H1 (cell line): ENCODE data around the gene RPTOR. TPM values are rescaled to one million over a fixed set of nuclear protein-coding genes. Genes with fewer than 3 reads are reported as not detected.

ENCODE experiments used
- CTCF ChIA-PET: fragments of 300-600 bp; sonication (Branson Sonifier 250); formaldehyde crosslinking; loops from one replicate; lab custom pipeline; 2021; ENCODE audit not compliant: partially characterized antibody; lab: Charles Lee
- POLR2A ChIA-PET: fragments of 300-600 bp; sonication (Branson Sonifier 250); formaldehyde crosslinking; loops from one replicate; lab custom pipeline; 2021; ENCODE audit warnings: inconsistent platforms; ENCODE audit not compliant: partially characterized antibody; lab: Charles Lee
- DNase-seq, 2 experiments: peaks; one replicate each; pipeline versions ENCODE4 v3.0.0 to v3.0.0-alpha.2; 2010 to 2022; ENCODE audit warnings: low spot score in 2 of 2, low read depth in 1 of 2, mixed read lengths in 1 of 2
- FAIRE-seq: peaks from 2 replicates; lab custom pipeline; 2011; peaks lifted over from hg19 to GRCh38; lab: Jason Lieb, UNC
- H2AFZ ChIP-seq: 2 replicates; pipeline ENCODE4 v1.8.1; 2012; ENCODE audit warnings: low read length, inconsistent platforms
- H2AK5ac ChIP-seq: 2 replicates; pipeline ENCODE4 v1.6.1; 2013; ENCODE audit warnings: low read depth, low read length
- H2BK120ac ChIP-seq: replicated peaks from 2 replicates; pipeline ENCODE3; 2013; ENCODE audit warnings: low read depth, low read length, inconsistent platforms
- H2BK12ac ChIP-seq: 2 replicates; pipeline ENCODE4 v1.6.1; 2013; ENCODE audit warnings: low read depth, low read length
- H2BK15ac ChIP-seq: 2 replicates; pipeline ENCODE4 v1.6.1; 2013; ENCODE audit warnings: low read length
- H2BK20ac ChIP-seq: 2 replicates; pipeline ENCODE4 v1.6.1; 2013; ENCODE audit warnings: low read length
- H2BK5ac ChIP-seq: 2 replicates; pipeline ENCODE4 v1.6.1; 2013; ENCODE audit warnings: low read depth, low read length
- H3K14ac ChIP-seq: 2 replicates; pipeline ENCODE4 v1.6.1; 2013; ENCODE audit warnings: inconsistent platforms; ENCODE audit not compliant: insufficient read length
- H3K18ac ChIP-seq: 2 replicates; pipeline ENCODE4 v1.6.1; 2013; ENCODE audit warnings: low read length; ENCODE audit errors: extremely low read depth
- H3K23ac ChIP-seq: 2 replicates; pipeline ENCODE4 v1.6.1; 2013; ENCODE audit warnings: inconsistent platforms; ENCODE audit not compliant: insufficient read length
- H3K23me2 ChIP-seq: 2 replicates; pipeline ENCODE4 v1.6.1; 2013; ENCODE audit warnings: low read depth, low read length
- H3K27ac ChIP-seq: 2 replicates; pipeline ENCODE4 v1.6.1; 2011; ENCODE audit warnings: low read depth, low read length, inconsistent platforms
- H3K27me3 ChIP-seq, 4 experiments: replicated peaks in 1 of 4; 1 replicate in 1 of 4; 2 replicates in 3 of 4; pipeline versions ENCODE4 v1.6.1 to v1.8.1; 2011 to 2013; ENCODE audit warnings: low read length in 3 of 4, mild to moderate bottlenecking in 3 of 4, inconsistent platforms in 2 of 4, mixed read lengths in 2 of 4, moderate library complexity in 1 of 4; ENCODE audit not compliant: control insufficient read depth in 3 of 4, insufficient read depth in 3 of 4; ENCODE audit errors: extremely low read depth in 1 of 4
- H3K36me3 ChIP-seq, 4 experiments: 2 replicates each; pipeline versions ENCODE4 v1.6.1 to v1.8.1; 2011 to 2013; ENCODE audit warnings: mild to moderate bottlenecking in 4 of 4, low read length in 3 of 4, moderate library complexity in 2 of 4, control low read depth in 1 of 4, inconsistent platforms in 1 of 4; ENCODE audit not compliant: insufficient read depth in 4 of 4, control insufficient read depth in 2 of 4
- H3K4ac ChIP-seq: replicated peaks from 2 replicates; pipeline ENCODE3; 2013; ENCODE audit warnings: low read length, low read depth, mixed read lengths, inconsistent platforms; ENCODE audit not compliant: insufficient read length
- H3K4me1 ChIP-seq, 4 experiments: replicated peaks in 1 of 4; 1 replicate in 1 of 4; 2 replicates in 3 of 4; pipeline versions ENCODE4 v1.6.1 to v1.8.1; 2011 to 2013; ENCODE audit warnings: low read length in 3 of 4, inconsistent platforms in 2 of 4, mixed read lengths in 1 of 4; ENCODE audit not compliant: insufficient read depth in 4 of 4, control insufficient read depth in 3 of 4
- H3K4me2 ChIP-seq, 2 experiments: 2 replicates each; pipeline versions ENCODE4 v1.6.1 to v1.8.1; 2011 to 2013; ENCODE audit warnings: low read depth in 2 of 2, low read length in 2 of 2, control low read depth in 1 of 2, inconsistent platforms in 1 of 2, mild to moderate bottlenecking in 1 of 2; ENCODE audit not compliant: insufficient read depth in 1 of 2
- H3K4me3 ChIP-seq, 4 experiments: fragments of 200-600, 300-600 bp in 1 of 4; sonication (generic), shearing (Covaris generic), sonication (Bioruptor Twin) in 1 of 4; 2 replicates each; pipeline versions ENCODE4 v1.5.1 to v1.8.1; 2011 to 2016; ENCODE audit warnings: low read length in 4 of 4, low read depth in 3 of 4, control low read depth in 2 of 4, inconsistent platforms in 2 of 4, mild to moderate bottlenecking in 2 of 4, mixed read lengths in 1 of 4, moderate library complexity in 1 of 4; ENCODE audit not compliant: insufficient read depth in 2 of 4; ENCODE audit errors: extremely low read depth in 1 of 4
- H3K56ac ChIP-seq: replicated peaks from 2 replicates; pipeline ENCODE3; 2013; ENCODE audit warnings: low read depth, mild to moderate bottlenecking, mixed read lengths, low read length, inconsistent platforms; ENCODE audit not compliant: insufficient read length
- H3K79me1 ChIP-seq: 2 replicates; pipeline ENCODE4 v1.6.1; 2013; ENCODE audit warnings: low read depth, low read length, control low read depth
- H3K79me2 ChIP-seq, 2 experiments: 2 replicates each; pipeline versions ENCODE4 v1.6.1 to v1.8.1; 2012 to 2013; ENCODE audit warnings: low read length in 2 of 2, mild to moderate bottlenecking in 2 of 2, inconsistent platforms in 1 of 2; ENCODE audit not compliant: insufficient read depth in 2 of 2, control insufficient read depth in 1 of 2
- H3K9ac ChIP-seq, 4 experiments: replicated peaks in 1 of 4; 1 replicate in 1 of 4; 2 replicates in 3 of 4; pipeline versions ENCODE4 v1.6.1 to v1.8.1; 2011 to 2013; ENCODE audit warnings: low read depth in 3 of 4, low read length in 3 of 4, control low read depth in 2 of 4, mild to moderate bottlenecking in 2 of 4, moderate library complexity in 2 of 4, inconsistent platforms in 1 of 4; ENCODE audit errors: extremely low read depth in 1 of 4
- H3K9me3 ChIP-seq, 2 experiments: 2 replicates each; pipeline versions ENCODE4 v1.6.1 to v1.8.1; 2012 to 2013; ENCODE audit warnings: mild to moderate bottlenecking in 2 of 2, moderate library complexity in 2 of 2, control low read depth in 1 of 2, inconsistent platforms in 1 of 2, low read depth in 1 of 2, low read length in 1 of 2, mixed read lengths in 1 of 2; ENCODE audit not compliant: insufficient read depth in 2 of 2
- H4K20me1 ChIP-seq, 2 experiments: replicated peaks in 1 of 2; 2 replicates each; pipeline versions ENCODE3 to v1.8.1; 2011 to 2013; ENCODE audit warnings: inconsistent platforms in 2 of 2, low read length in 2 of 2, mild to moderate bottlenecking in 1 of 2; ENCODE audit not compliant: insufficient read depth in 2 of 2, control insufficient read depth in 1 of 2
- H4K5ac ChIP-seq: 2 replicates; pipeline ENCODE4 v1.6.1; 2013; ENCODE audit warnings: low read length, low read depth, mixed read lengths, inconsistent platforms; ENCODE audit not compliant: insufficient read length
- H4K8ac ChIP-seq: 2 replicates; pipeline ENCODE4 v1.8.0; 2013; ENCODE audit warnings: mild to moderate bottlenecking, moderate library complexity, low read length, inconsistent platforms; ENCODE audit not compliant: insufficient read depth; ENCODE audit errors: extremely low read depth
- H4K91ac ChIP-seq: replicated peaks from 2 replicates; pipeline ENCODE3; 2013; ENCODE audit warnings: low read length, mixed read lengths, inconsistent platforms; ENCODE audit not compliant: insufficient read length
- EP300 ChIP-seq, 2 experiments: IDR thresholded peaks; 1 replicate in 1 of 2; 2 replicates in 1 of 2; pipeline ENCODE4 v1.6.1; 2011 to 2012; ENCODE audit warnings: low read depth in 2 of 2, low read length in 2 of 2, mild to moderate bottlenecking in 2 of 2, borderline replicate concordance in 1 of 2, inconsistent platforms in 1 of 2, moderate library complexity in 1 of 2
- KDM5A ChIP-seq: fragments of 200-600 bp; IDR thresholded peaks from 2 replicates; pipeline ENCODE4 v1.7.1; 2012; ENCODE audit warnings: mild to moderate bottlenecking, low read length, inconsistent platforms, mixed read lengths
- MAFK ChIP-seq: IDR thresholded peaks from 2 replicates; pipeline ENCODE4 v1.6.1; 2012; ENCODE audit warnings: low read depth, mild to moderate bottlenecking, improper control_type of control experiment, low read length
- SP2 ChIP-seq: IDR thresholded peaks from 2 replicates; pipeline ENCODE4 v1.6.1; 2012; ENCODE audit warnings: mild to moderate bottlenecking, low read length, inconsistent platforms
- WGBS, 2 experiments: shearing (Covaris generic) in 1 of 2; methylation state at CpG; one replicate each; pipeline versions ENCODE4 v1.1.6 to v1.1.7; 2013 to 2015; ENCODE audit warnings: low lambda C conversion rate in 2 of 2, mixed read lengths in 2 of 2, inconsistent platforms in 1 of 2, low coverage in 1 of 2, missing lambda C conversion rate in 1 of 2; ENCODE audit not compliant: insufficient replicate concordance in 2 of 2, insufficient coverage in 1 of 2, insufficient read length in 1 of 2; ENCODE audit errors: extremely low coverage in 1 of 2, missing lambda C conversion rate in 1 of 2; 5-methylcytosine and 5-hydroxymethylcytosine counted together
- polyA plus RNA-seq, 7 experiments: library from polyadenylated mRNA; depleted of rRNA in 3 of 7; stranded (reverse) in 5 of 7; unstranded in 2 of 7; fragments of >200 nt in 5 of 7; fragments of 200-250 nt in 2 of 7; gene quantifications; 1 replicate in 5 of 7; 2 replicates in 1 of 7; 4 replicates in 1 of 7; pipeline versions ENCODE4 v1.2.1 to v1.2.3, GENCODE V29; 2011 to 2013; ENCODE audit warnings: missing spikeins in 2 of 7, mixed read lengths in 2 of 7
- total RNA-seq: library from RNA; stranded (reverse); fragmentation: NEBNext Ultra II Directional; extraction: Animal tissue kit (Norgen Biotek cat#: 25700); gene quantifications from 2 replicates; pipeline ENCODE4 v1.2.1, GENCODE V29; 2021
- TF ChIP-seq, protein P1 (sequence below): IDR thresholded peaks from 2 replicates; pipeline ENCODE4 v1.6.1; 2012; ENCODE audit warnings: inconsistent platforms

The RPTOR gene
- total and polyA plus RNA-seq, 2 of the 8 experiments (the other 6 are each of a cell fraction or from before 2014, with no cell fraction given) = 6.9 to 28.7 TPM

- 89% methylated on average over 24 of the region's 24 CpGs; no CpG with 5 or more reads in 1 of the 2 experiments for WGBS, 2 experiments
- H3K23ac ChIP-seq = no peak overlapping the region
- H3K9me3 ChIP-seq = no peaks in the 10 kb centered on the region
- H3K79me1 ChIP-seq = no peaks in the 10 kb centered on the region; the same call in 1 of the 2 replicates
- no peak overlapping the region for H2BK120ac ChIP-seq
- no peaks in the 10 kb centered on the region for H3K27me3 ChIP-seq
- H3K27ac ChIP-seq = no peak overlapping the region
- H3K18ac ChIP-seq = no peak overlapping the region
- no peaks in the 10 kb centered on the region for H3K36me3 ChIP-seq
- no peak overlapping the region; a peak in 1 of 7 replicates for H3K9ac ChIP-seq
- no peak overlapping the region for H2BK12ac ChIP-seq
- H3K23me2 ChIP-seq = no peaks in the 10 kb centered on the region
- CTCF ChIA-PET = interaction anchor here (0.9 to 1.6 kb wide), 3 partner anchors 10 to 20 kb away, joined by 3 to 4 read pairs (median 3); no protein-coding TSS in a partner anchor
- no peak overlapping the region for H3K4ac ChIP-seq
- H3K4me1 ChIP-seq = peaks cover 0 to 3% (median 2%) of the 10 kb centered on the region in 4 experiments; a peak in 3 of 7 replicates
- no peak overlapping the region; the same call in 1 of the 2 replicates for H2BK5ac ChIP-seq
- FAIRE-seq = no peak
- no peak overlapping the region for H2BK20ac ChIP-seq
- H4K91ac ChIP-seq = no peak overlapping the region
- H4K8ac ChIP-seq = peak overlapping the region; percentile 12; the same call in 1 of the 2 replicates
- no peak overlapping the region for H4K5ac ChIP-seq
- H3K79me2 ChIP-seq = no peaks in the 10 kb centered on the region
- no peak overlapping the region for H2BK15ac ChIP-seq
- no peak overlapping the region for H2AFZ ChIP-seq
- H3K14ac ChIP-seq = no peak overlapping the region
- H3K56ac ChIP-seq = no peak overlapping the region
- H4K20me1 ChIP-seq = no peaks in the 10 kb centered on the region
- POLR2A ChIA-PET = interaction anchor here (1.9 to 2.1 kb wide), 2 partner anchors 11 to 18 kb away, joined by 6 to 9 read pairs; no protein-coding TSS in a partner anchor
- H2AK5ac ChIP-seq = no peak overlapping the region
- no peak for DNase-seq
- H3K4me2 ChIP-seq = no peak overlapping the region
- no peak overlapping the region for H3K4me3 ChIP-seq
- no peak for TF ChIP-seq KDM5A
- TF ChIP-seq SP2 = no peak
- peak; percentile 39; the same call in 1 of the 2 replicates for TF ChIP-seq MAFK
- no peak for TF ChIP-seq EP300 (IDR thresholded peaks at IDR 0.05; ENCODE audit: borderline replicate concordance in 1 of 2, low read depth in 2 of 2, low read length in 2 of 2)
- TF ChIP-seq, protein P1, sequence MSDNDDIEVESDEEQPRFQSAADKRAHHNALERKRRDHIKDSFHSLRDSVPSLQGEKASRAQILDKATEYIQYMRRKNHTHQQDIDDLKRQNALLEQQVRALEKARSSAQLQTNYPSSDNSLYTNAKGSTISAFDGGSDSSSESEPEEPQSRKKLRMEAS = no peak
Measured at GRCh38 chr17:80816241-80817103, 271.8 kb downstream of the RPTOR start.
